ENCODE results near the gene AUTS2.

Gene AUTS2

DNA sequence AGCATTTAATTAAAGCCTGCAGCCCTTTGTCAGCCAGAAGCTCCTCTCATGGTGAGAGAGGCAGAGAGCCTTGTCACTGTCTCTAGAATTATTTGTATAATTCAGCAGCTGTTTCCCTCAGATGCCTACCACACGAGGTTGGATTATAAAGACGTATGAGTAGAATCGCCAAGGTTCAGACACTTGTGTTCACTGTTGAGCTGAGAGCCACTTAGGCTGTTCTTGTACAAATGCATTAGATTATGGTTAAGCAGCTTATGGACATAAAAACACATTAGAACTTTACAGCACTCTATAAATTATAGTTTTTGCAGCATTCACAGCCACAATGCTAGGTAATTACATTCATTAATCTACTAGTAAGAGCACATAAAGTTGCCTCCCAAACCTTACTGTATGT, 282.6 kb downstream of the AUTS2 start:
- H3K4me3 ChIP-seq (ENCODE audit: low read depth, low read length, poor library complexity, severe bottlenecking), result peak overlapping the region; percentile 42
- peak overlapping the region; percentile 90 for H3K27ac ChIP-seq (ENCODE audit: low read depth, low read length, poor library complexity, severe bottlenecking)
- peaks cover 14% of the 10 kb centered on the region; the same call in 1 of the 2 replicates for H3K36me3 ChIP-seq (ENCODE audit: insufficient read depth, low read length)
- H3K9ac ChIP-seq (ENCODE audit: low read length), result peak overlapping the region; percentile 53
- H3K9me3 ChIP-seq (ENCODE audit: low read length), result no peaks in the 10 kb centered on the region
- H4K20me1 ChIP-seq (ENCODE audit: insufficient read depth, low read length), result no peaks in the 10 kb centered on the region
- no peak overlapping the region for H2AFZ ChIP-seq (ENCODE audit: low read length)
- peaks cover 94% of the 10 kb centered on the region for H3K4me1 ChIP-seq (ENCODE audit: insufficient read depth, low read length, severe bottlenecking)
- TF ChIP-seq EZH2 (IDR thresholded peaks at IDR 0.05; ENCODE audit: borderline replicate concordance, low read length), result no peak
- TF ChIP-seq CTCF (IDR thresholded peaks at IDR 0.05; ENCODE audit: low read length), result no peak
- peaks cover 74% of the 10 kb centered on the region for H3K79me2 ChIP-seq (ENCODE audit: insufficient read depth, low read length)
- no peaks in the 10 kb centered on the region for H3K27me3 ChIP-seq (ENCODE audit: insufficient read depth, low read length)
- H3K9me2 ChIP-seq (ENCODE audit: low read depth, low read length), result no peaks in the 10 kb centered on the region
- no peaks in the 10 kb centered on the region for H3F3A ChIP-seq (ENCODE audit: insufficient read depth, low read length)
- peak overlapping the region; percentile 56 for H3K4me2 ChIP-seq (ENCODE audit: low read length)

- H3K4me2 ChIP-seq (ENCODE audit: low read length), result no peak overlapping the region
These were observed 284.0 kb downstream of the AUTS2 start for GRCh38 chr7:69882269-69882668.

GRCh38 chr7:69883399-69883891, 285.2 kb downstream of the AUTS2 start:
- H2AFZ ChIP-seq (ENCODE audit: low read length), result no peak overlapping the region
- peaks cover 90% of the 10 kb centered on the region for H3K4me1 ChIP-seq (ENCODE audit: insufficient read depth, low read length, severe bottlenecking)
- peak overlapping the region; percentile 23 for H3K27ac ChIP-seq (ENCODE audit: low read depth, low read length, poor library complexity, severe bottlenecking)
- no peaks in the 10 kb centered on the region for H3K9me2 ChIP-seq (ENCODE audit: low read depth, low read length)
- peaks cover 58% of the 10 kb centered on the region for H3K79me2 ChIP-seq (ENCODE audit: insufficient read depth, low read length)
- H3F3A ChIP-seq (ENCODE audit: insufficient read depth, low read length), result no peaks in the 10 kb centered on the region
- H3K4me2 ChIP-seq (ENCODE audit: low read length), result no peak overlapping the region
- peaks cover 14% of the 10 kb centered on the region; the same call in 1 of the 2 replicates for H3K36me3 ChIP-seq (ENCODE audit: insufficient read depth, low read length)
- H3K4me3 ChIP-seq (ENCODE audit: low read depth, low read length, poor library complexity, severe bottlenecking), result no peak overlapping the region
- TF ChIP-seq EZH2 (IDR thresholded peaks at IDR 0.05; ENCODE audit: borderline replicate concordance, low read length), result no peak
- no peak for TF ChIP-seq CTCF (IDR thresholded peaks at IDR 0.05; ENCODE audit: low read length)
- H4K20me1 ChIP-seq (ENCODE audit: insufficient read depth, low read length), result no peaks in the 10 kb centered on the region
- H3K9ac ChIP-seq (ENCODE audit: low read length), result no peak overlapping the region
- H3K27me3 ChIP-seq (ENCODE audit: insufficient read depth, low read length), result no peaks in the 10 kb centered on the region
- H3K9me3 ChIP-seq (ENCODE audit: low read length), result no peaks in the 10 kb centered on the region

More at GRCh38 chr7:69882269-69882668, 284.0 kb downstream of the AUTS2 start:
- Histone ChIP-seq H3K27ac (ENCODE audit: low read depth, low read length, poor library complexity, severe bottlenecking) (no peak overlapping the region), H3K4me3 (ENCODE audit: low read depth, low read length, poor library complexity, severe bottlenecking) (no peak overlapping the region), H3F3A (ENCODE audit: insufficient read depth, low read length) (no peaks in the 10 kb centered on the region), H3K9ac (ENCODE audit: low read length) (no peak overlapping the region), H2AFZ (ENCODE audit: low read length) (no peak overlapping the region), H4K20me1 (ENCODE audit: insufficient read depth, low read length) (no peaks in the 10 kb centered on the region), H3K9me2 (ENCODE audit: low read depth, low read length) (no peaks in the 10 kb centered on the region), H3K36me3 (ENCODE audit: insufficient read depth, low read length) (peaks cover 14% of the 10 kb centered on the region; the same call in 1 of the 2 replicates), H3K4me1 (ENCODE audit: insufficient read depth, low read length, severe bottlenecking) (peaks cover 96% of the 10 kb centered on the region), H3K27me3 (ENCODE audit: insufficient read depth, low read length) (no peaks in the 10 kb centered on the region), H3K79me2 (ENCODE audit: insufficient read depth, low read length) (peaks cover 70% of the 10 kb centered on the region), H3K9me3 (ENCODE audit: low read length) (no peaks in the 10 kb centered on the region)
- TF ChIP-seq CTCF (IDR thresholded peaks at IDR 0.05; ENCODE audit: low read length) (no peak), EZH2 (IDR thresholded peaks at IDR 0.05; ENCODE audit: borderline replicate concordance, low read length) (no peak)

Measured in OCI-LY1 (cell line).